ENCODE results near the gene GLYR1. TPM values are rescaled to one million over a fixed set of nuclear protein-coding genes. Genes with fewer than 3 reads are reported as not detected.

The GLYR1 gene
- total RNA-seq, 4 donors from 2014 or later: 38.8 to 64.7 (median 41.5) TPM

DNA sequence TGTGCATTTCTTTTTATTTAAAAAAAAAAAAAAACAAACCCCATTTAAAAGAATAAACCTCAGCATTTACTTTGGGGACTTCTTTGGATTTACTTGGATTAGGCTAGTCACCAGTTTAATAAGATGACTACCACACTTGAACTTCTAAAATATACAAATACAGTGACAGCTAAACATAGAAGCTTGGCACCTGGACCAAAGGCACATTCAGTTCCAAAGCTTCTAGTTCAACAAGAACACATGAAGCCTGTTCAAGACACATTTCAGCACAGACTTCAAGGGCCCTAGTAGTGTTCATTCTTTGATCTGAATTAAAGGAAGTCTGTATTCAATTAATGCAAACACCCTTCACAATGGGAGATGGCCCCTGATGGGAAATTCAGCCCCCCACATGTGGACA, 33.0 kb downstream of the GLYR1 start:
- TF ChIP-seq, protein P1, sequence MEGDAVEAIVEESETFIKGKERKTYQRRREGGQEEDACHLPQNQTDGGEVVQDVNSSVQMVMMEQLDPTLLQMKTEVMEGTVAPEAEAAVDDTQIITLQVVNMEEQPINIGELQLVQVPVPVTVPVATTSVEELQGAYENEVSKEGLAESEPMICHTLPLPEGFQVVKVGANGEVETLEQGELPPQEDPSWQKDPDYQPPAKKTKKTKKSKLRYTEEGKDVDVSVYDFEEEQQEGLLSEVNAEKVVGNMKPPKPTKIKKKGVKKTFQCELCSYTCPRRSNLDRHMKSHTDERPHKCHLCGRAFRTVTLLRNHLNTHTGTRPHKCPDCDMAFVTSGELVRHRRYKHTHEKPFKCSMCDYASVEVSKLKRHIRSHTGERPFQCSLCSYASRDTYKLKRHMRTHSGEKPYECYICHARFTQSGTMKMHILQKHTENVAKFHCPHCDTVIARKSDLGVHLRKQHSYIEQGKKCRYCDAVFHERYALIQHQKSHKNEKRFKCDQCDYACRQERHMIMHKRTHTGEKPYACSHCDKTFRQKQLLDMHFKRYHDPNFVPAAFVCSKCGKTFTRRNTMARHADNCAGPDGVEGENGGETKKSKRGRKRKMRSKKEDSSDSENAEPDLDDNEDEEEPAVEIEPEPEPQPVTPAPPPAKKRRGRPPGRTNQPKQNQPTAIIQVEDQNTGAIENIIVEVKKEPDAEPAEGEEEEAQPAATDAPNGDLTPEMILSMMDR (IDR thresholded peaks at IDR 0.05; ENCODE audit: low read depth): no peak

DNA sequence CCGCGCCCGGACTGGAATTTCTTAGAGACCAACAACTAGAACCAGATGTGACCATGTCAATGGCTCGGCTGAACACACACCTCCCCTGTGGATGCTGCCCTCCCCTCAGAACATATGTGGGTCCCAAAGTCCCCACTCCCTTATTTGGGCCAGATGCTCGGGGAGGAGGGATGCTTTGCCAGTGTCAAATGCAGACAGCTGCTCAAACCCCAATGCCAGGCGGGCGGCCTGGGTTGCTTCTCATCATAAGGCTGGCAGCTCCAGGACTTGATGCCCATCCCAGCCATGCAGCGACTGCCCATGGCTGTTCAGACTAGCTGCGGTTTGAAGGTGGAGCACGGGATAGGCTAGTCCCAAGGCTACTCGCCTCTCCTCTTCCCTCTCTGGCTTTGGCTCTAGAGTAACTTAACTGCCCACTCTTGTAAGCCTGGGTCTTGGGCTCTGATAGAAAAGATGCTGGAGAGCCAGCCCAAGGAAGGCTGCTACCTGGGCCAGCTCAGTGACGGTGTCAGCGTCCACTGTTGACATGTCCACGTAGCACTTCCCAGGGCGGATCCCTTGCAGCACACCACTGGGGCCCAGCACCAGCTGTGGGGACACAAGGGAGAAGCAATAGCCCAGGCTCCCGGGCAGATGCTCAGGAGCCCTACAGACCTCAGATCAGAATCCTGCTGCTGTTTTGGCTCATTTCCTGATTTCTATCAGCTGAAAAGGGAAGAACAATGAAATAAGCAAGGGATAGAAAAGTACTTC, 33.7 kb downstream of the GLYR1 start:
- TF ChIP-seq, protein P1 (IDR thresholded peaks at IDR 0.05; ENCODE audit: low read depth): no peak

DNA sequence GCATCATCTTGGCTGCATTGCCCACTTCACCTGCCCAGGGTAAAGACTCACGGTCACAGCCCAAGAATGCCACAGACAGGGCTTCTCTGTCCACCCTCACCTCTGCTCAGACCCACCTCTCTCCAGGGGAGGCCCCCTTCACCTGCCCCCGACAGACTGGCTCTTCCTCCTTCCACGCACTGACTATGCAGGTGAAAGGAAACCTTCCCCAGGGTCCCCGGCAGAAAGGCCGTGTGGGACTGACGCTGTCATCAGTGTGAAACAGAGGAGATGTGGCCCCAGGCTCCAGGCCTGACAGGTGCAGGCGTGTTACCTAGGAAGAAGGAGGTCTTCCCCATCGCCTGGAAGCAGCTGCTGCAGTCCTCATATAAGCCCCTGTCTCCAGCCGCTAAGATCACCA, 35.3 kb downstream of the GLYR1 start:
- TF ChIP-seq, protein P1 (IDR thresholded peaks at IDR 0.05; ENCODE audit: low read depth): no peak

DNA sequence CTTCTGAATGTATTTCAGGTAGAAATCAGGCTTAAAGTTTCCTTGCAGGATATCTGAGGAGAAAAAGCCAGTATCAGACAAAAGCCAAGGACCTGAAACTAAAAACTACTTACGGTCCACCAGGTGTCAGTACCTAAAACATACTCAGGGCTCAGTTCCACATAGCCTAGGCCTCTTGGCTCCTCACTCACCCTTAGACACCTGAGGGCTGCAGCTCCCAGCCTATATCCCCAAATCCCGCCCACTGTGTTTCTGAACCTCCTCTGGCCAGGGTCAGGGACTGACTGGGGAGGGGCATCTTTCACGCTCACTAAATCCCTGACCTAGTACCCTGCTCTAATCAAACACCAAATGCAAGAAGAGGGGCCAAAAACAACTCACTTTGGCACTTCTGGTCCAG, 35.8 kb downstream of the GLYR1 start:
- TF ChIP-seq, protein P1 (IDR thresholded peaks at IDR 0.05; ENCODE audit: low read depth): no peak

DNA sequence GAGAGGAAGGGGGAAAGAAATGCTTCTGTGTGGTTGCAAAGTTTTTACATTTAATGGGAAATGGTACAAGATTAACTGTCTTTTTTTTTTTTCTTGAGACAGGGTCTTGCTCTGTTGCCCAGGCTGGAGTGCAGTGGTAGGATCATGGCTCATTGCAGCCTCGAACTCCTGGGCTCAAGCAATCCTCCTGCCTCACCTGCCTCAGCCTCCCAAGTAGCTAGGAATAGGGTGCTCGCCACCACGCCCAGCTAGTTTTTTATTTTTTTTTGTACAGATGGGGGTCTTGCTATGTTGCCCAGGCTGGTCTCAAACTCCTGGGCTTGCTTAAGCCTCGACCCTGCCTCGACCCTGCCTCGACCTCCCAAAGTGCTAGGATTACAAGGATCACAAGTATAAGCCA, 40.8 kb downstream of the GLYR1 start:
- TF ChIP-seq, protein P1 (IDR thresholded peaks at IDR 0.05; ENCODE audit: low read depth): no peak

DNA sequence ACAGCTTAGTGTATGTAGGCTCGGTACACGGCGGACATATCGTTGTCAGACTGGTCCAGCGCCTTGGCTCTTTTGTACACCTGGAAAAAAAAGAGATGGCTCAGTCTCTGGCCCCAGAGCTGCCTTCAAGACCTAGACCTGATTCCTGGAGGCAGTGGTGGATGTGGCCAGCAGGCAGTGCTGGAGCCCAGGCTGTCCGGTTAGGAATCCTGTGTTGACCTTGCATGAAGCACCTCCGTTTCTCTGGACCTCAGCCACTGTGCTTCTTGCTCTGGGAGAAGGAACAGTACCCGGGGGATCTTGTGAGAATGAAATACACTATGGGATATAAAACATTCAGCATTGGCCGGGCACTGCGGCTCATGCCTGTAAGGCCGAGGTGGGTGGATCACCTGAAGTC, 41.9 kb downstream of the GLYR1 start:
- TF ChIP-seq, protein P1 (IDR thresholded peaks at IDR 0.05; ENCODE audit: low read depth): no peak

DNA sequence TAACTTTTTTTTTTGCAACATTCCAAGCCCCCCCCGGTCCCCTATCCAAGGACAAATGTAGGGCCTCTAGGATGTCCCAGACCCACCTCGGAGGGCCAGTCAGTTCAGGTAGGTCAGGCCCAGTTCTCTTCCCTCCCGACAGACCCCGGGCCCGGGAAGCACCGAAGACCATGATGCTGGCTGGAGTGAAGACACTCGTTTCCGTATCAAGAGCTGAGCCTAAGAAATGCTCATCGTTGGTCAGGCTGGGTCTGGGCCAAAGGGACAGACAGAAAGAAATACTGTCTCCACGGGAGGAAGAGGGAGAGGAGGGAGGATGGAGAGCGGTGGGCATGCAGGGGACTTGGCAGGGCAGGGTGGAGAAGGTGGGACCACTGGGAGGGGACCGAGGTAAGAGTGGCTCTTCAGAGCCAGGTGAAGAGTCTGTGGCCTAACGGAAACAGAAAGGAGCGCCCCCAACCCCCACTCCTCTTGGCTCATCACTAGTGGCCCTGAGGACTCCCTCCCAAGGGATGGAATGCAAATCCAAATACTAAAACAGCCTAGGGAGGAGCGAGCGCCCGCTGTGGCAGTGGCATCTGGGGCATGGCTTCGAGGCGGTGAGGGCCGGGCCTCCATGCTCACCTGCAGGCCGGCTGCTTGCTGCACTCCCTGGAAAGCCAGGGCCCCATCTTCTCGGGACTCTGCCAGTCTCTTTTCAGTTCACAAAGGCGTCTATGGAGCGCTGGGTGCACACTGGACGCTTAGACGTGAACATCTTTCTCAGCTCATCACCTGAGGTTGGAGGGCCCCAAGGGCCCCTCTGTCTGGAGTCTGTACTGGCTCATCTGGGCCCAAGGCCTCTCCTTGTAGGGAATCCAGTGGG, 43.0 kb downstream of the GLYR1 start:
- TF ChIP-seq, protein P1 (IDR thresholded peaks at IDR 0.05; ENCODE audit: low read depth): no peak

Data from subcutaneous adipose tissue (tissue), 4 donors.